PC-3 (cell line): ENCODE measurements around the gene DGCR6L. TPM values are rescaled to one million over a fixed set of nuclear protein-coding genes. Genes with fewer than 3 reads are reported as not detected.
"Not testable (repeated sequence)": the region's sequence is repeated elsewhere in the genome, so short reads cannot be mapped to it uniquely, and the experiment has no call there.

ENCODE experiments used
- ATAC-seq: fragments of 200-7000 bp; cut with Tn5 transposase; 2 replicates; pipeline ENCODE4 v1.9.1; 2020; ENCODE audit warnings: mild to moderate bottlenecking, moderate library complexity
- BruUV-seq: library from RNA; stranded (reverse); fragments of 400-500 nt; replicated peaks from 2 replicates; lab custom pipeline; 2021; lab: Mats Ljungman, UMichigan
- CTCF ChIA-PET: fragments of 300-600 bp; sonication (Branson Sonifier 250); formaldehyde crosslinking; loops from one replicate; lab custom pipeline; 2022; ENCODE audit warnings: antibody characterized with exemption; lab: Charles Lee
- POLR2A ChIA-PET: fragments of 300-600 bp; sonication (Branson Sonifier 250); formaldehyde crosslinking; loops from one replicate; lab custom pipeline; 2022; ENCODE audit warnings: antibody characterized with exemption; ENCODE audit not compliant: unreplicated experiment; lab: Charles Lee
- DNase-seq: peaks from one replicate; pipeline ENCODE4 v3.0.0-alpha.2; 2015
- H2AFZ ChIP-seq: fragments of 300-600 bp; sonication (generic); 2 replicates; pipeline ENCODE4 v1.6.0; 2016; ENCODE audit warnings: antibody characterized with exemption, low read length
- H3F3A ChIP-seq: fragments of 300-600 bp; sonication (generic); one replicate; pipeline ENCODE4 v1.6.0; 2017; ENCODE audit warnings: antibody characterized with exemption, low read length, control low read depth, mild to moderate bottlenecking; ENCODE audit not compliant: unreplicated experiment
- H3K27ac ChIP-seq: fragments of 300-600 bp; sonication (generic); 2 replicates; pipeline ENCODE4 v1.5.1; 2016; ENCODE audit warnings: mild to moderate bottlenecking, low read length
- H3K27me3 ChIP-seq: fragments of 300-600 bp; sonication (generic); 2 replicates; pipeline ENCODE4 v1.6.1; 2016; ENCODE audit warnings: low read length, mixed read lengths
- H3K36me3 ChIP-seq: fragments of 300-600 bp; sonication (generic); 2 replicates; pipeline ENCODE4 v1.6.1; 2016; ENCODE audit warnings: low read depth, mixed run types, low read length, mixed read lengths
- H3K4me1 ChIP-seq: fragments of 300-600 bp; sonication (generic); 2 replicates; pipeline ENCODE4 v1.5.1; 2016; ENCODE audit warnings: low read length; ENCODE audit not compliant: insufficient read depth
- H3K4me2 ChIP-seq: fragments of 300-600 bp; sonication (generic); 2 replicates; pipeline ENCODE4 v1.6.0; 2016; ENCODE audit warnings: low read length
- H3K4me3 ChIP-seq: fragments of 300-600 bp; sonication (generic); 2 replicates; pipeline ENCODE4 v1.5.1; 2016; ENCODE audit warnings: mild to moderate bottlenecking, low read length, mixed read lengths
- H3K79me2 ChIP-seq: fragments of 300-600 bp; sonication (generic); 2 replicates; pipeline ENCODE4 v1.6.1; 2017; ENCODE audit warnings: low read length, mixed read lengths
- H3K9ac ChIP-seq: fragments of 300-600 bp; sonication (generic); 2 replicates; pipeline ENCODE4 v1.6.0; 2016; ENCODE audit warnings: mild to moderate bottlenecking, low read length
- H3K9me2 ChIP-seq: fragments of 300-600 bp; sonication (generic); replicated peaks from 2 replicates; pipeline ENCODE4 v1.6.1; 2016; ENCODE audit warnings: mixed run types, low read length, mixed read lengths
- H3K9me3 ChIP-seq: fragments of 300-600 bp; sonication (generic); 2 replicates; pipeline ENCODE4 v1.6.1; 2016; ENCODE audit warnings: low read length, mixed read lengths
- H4K20me1 ChIP-seq: fragments of 300-600 bp; sonication (generic); 2 replicates; pipeline ENCODE4 v1.6.1; 2016; ENCODE audit warnings: low read length, mixed read lengths
- EZH2 ChIP-seq: fragments of 300-600 bp; sonication (generic); IDR thresholded peaks from one replicate; pipeline ENCODE4 v1.6.1; 2017; ENCODE audit warnings: antibody characterized with exemption, mild to moderate bottlenecking, low read length; ENCODE audit not compliant: unreplicated experiment
- EZH2phosphoT487 ChIP-seq: fragments of 300-600 bp; sonication (generic); IDR thresholded peaks from 2 replicates; pipeline ENCODE4 v1.6.1; 2018; ENCODE audit warnings: mild to moderate bottlenecking, antibody characterized with exemption, low read length, borderline replicate concordance
- intact Hi-C: fragments of 100-400 bp; cut with micrococcal nuclease; formaldehyde crosslinking; loops from 2 replicates; pipeline ENCODE4 v1.9.0; 2023
- total RNA-seq: library from RNA; depleted of rRNA; stranded (reverse); fragments of >200 nt; gene quantifications from 2 replicates; pipeline ENCODE4 v1.2.3, GENCODE V29; 2014
- TF ChIP-seq, protein P1 (sequence below): fragments of 300-600 bp; sonication (generic); conservative IDR thresholded peaks from 2 replicates; pipeline ENCODE4 v1.5.1; 2017; ENCODE audit warnings: antibody characterized with exemption, low read depth, mild to moderate bottlenecking, low read length

Gene DGCR6L
- total RNA-seq, 1 experiment from 2014 or later = 78.1 TPM

- BruUV-seq = no TSS peak
- intact Hi-C loops = no loop called here
- no peaks in the 10 kb centered on the region for H3F3A ChIP-seq
Observed at GRCh38 chr22:20305894-20306645, 13.8 kb downstream of the DGCR6L start.

DNA sequence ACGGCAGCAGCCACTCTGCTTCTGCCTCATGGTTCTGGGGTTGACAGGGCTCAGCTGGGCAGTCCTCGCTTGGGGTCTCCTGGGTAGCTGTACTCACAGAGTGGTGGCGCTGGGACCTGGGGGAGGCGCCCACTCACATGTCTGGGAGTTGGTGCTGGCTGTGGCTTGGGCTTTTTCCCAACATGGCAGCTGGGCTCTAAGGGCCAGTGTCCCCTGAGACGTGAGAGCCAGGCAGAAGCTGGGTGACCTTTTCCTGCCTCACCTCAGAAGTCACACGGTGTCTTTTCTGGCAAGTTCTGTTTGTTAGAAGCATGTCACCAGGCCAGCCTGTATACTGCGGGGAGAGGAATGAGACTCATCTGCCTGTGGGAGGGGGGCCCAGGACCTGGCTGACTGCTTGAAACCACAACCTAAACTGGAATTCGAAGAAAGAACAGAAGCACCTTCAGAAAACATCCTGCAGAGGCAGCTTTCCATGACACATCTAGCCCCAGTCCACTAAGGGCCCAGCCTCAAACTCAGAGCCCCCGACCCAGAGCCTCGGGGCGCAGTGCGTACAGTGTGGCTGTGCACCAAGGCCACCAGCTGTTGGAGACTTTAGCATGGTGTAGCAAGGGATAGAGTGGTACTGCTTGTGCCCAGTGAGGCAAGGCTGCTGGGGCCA lies 14.5 kb downstream of the DGCR6L start:
- H3K36me3 ChIP-seq, H4K20me1 ChIP-seq, H3K9me3 ChIP-seq, H3K79me2 ChIP-seq, H3K9ac ChIP-seq, ATAC-seq, H3F3A ChIP-seq, H3K27me3 ChIP-seq, H2AFZ ChIP-seq, H3K9me2 ChIP-seq, POLR2A ChIA-PET, intact Hi-C loops, H3K4me2 ChIP-seq, BruUV-seq, H3K27ac ChIP-seq, H3K4me1 ChIP-seq, H3K4me3 ChIP-seq, DNase-seq: not testable (repeated sequence)
- CTCF ChIA-PET = interaction anchor here (0.6 kb wide), 1 partner anchor 438 kb away, joined by 3 read pairs; no protein-coding TSS in a partner anchor

More at GRCh38 chr22:20305894-20306645, 13.8 kb downstream of the DGCR6L start:
- H3K27ac ChIP-seq = no peak overlapping the region
- TF ChIP-seq, protein P1, sequence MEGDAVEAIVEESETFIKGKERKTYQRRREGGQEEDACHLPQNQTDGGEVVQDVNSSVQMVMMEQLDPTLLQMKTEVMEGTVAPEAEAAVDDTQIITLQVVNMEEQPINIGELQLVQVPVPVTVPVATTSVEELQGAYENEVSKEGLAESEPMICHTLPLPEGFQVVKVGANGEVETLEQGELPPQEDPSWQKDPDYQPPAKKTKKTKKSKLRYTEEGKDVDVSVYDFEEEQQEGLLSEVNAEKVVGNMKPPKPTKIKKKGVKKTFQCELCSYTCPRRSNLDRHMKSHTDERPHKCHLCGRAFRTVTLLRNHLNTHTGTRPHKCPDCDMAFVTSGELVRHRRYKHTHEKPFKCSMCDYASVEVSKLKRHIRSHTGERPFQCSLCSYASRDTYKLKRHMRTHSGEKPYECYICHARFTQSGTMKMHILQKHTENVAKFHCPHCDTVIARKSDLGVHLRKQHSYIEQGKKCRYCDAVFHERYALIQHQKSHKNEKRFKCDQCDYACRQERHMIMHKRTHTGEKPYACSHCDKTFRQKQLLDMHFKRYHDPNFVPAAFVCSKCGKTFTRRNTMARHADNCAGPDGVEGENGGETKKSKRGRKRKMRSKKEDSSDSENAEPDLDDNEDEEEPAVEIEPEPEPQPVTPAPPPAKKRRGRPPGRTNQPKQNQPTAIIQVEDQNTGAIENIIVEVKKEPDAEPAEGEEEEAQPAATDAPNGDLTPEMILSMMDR = no peak
- TF ChIP-seq EZH2 (no peak), EZH2phosphoT487 (no peak)
- no peaks in the 10 kb centered on the region for H3K79me2 ChIP-seq
- no peaks in the 10 kb centered on the region for H3K36me3 ChIP-seq
- H2AFZ ChIP-seq = no peak overlapping the region
- H3K4me2 ChIP-seq = no peak overlapping the region
- no peaks in the 10 kb centered on the region for H3K9me3 ChIP-seq
- H3K9ac ChIP-seq = no peak overlapping the region
- no peaks in the 10 kb centered on the region for H3K4me1 ChIP-seq
- no peaks in the 10 kb centered on the region for H3K9me2 ChIP-seq
- no peaks in the 10 kb centered on the region for H4K20me1 ChIP-seq
- POLR2A ChIA-PET = no interaction called here
- DNase-seq (no peak), ATAC-seq (no peak)
- H3K27me3 ChIP-seq = no peaks in the 10 kb centered on the region
- CTCF ChIA-PET = interaction anchor here (0.6 kb wide), 1 partner anchor 437 kb away, joined by 3 read pairs; no protein-coding TSS in a partner anchor
- H3K4me3 ChIP-seq = no peak overlapping the region

GRCh38 chr22:20304646-20305045 lies 15.2 kb downstream of the DGCR6L start:
- H3K79me2 ChIP-seq = no peaks in the 10 kb centered on the region
- no peaks in the 10 kb centered on the region for H3K9me2 ChIP-seq
- no peak overlapping the region for H3K4me3 ChIP-seq
- intact Hi-C loops = no loop called here
- TF ChIP-seq EZH2 = no peak
- no peak for TF ChIP-seq EZH2phosphoT487
- TF ChIP-seq, protein P1 = no peak
- DNase-seq = no peak
- no peak overlapping the region for H3K4me2 ChIP-seq
- no peak overlapping the region for H2AFZ ChIP-seq
- no peak overlapping the region for H3K27ac ChIP-seq
- H3K27me3 ChIP-seq = no peaks in the 10 kb centered on the region
- ChIA-PET POLR2A (no interaction called here), CTCF (no interaction called here)
- ATAC-seq = no peak
- no peak overlapping the region for H3K9ac ChIP-seq
- no peaks in the 10 kb centered on the region for H3K4me1 ChIP-seq
- H3F3A ChIP-seq = no peaks in the 10 kb centered on the region
- H3K36me3 ChIP-seq = no peaks in the 10 kb centered on the region
- H3K9me3 ChIP-seq = no peaks in the 10 kb centered on the region
- no peaks in the 10 kb centered on the region for H4K20me1 ChIP-seq
- BruUV-seq = no TSS peak

DNA sequence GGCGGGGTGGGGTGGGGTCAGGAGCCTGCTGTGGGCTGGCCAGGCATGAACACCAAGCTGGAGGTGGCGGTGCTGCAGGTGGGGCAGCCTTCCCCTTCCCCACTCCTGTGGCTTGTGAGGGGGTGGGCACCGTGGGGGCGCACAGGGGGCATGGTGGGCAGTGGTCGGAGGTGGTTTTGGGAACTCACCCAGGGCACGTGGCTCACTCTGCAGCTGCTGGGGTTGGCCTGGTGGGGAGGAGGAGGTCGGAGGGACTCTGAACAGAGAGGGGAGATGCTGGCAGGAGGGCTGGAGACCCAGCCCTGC lies 16.7 kb downstream of the DGCR6L start:
- H3K27ac ChIP-seq, H3K9me3 ChIP-seq, H3K9me2 ChIP-seq, H3K36me3 ChIP-seq, H3K4me3 ChIP-seq, H3K4me1 ChIP-seq, H4K20me1 ChIP-seq, H3K4me2 ChIP-seq, H3K79me2 ChIP-seq, H3K27me3 ChIP-seq, H2AFZ ChIP-seq, H3F3A ChIP-seq, CTCF ChIA-PET, DNase-seq, ATAC-seq, BruUV-seq, intact Hi-C loops, POLR2A ChIA-PET, H3K9ac ChIP-seq: not testable (repeated sequence)
